Measurements from ENCODE around the gene SMURF1. TPM values are rescaled to one million over a fixed set of nuclear protein-coding genes. Genes with fewer than 3 reads are reported as not detected.

SMURF1 gene
- total and polyA plus RNA-seq, 4 donors, result 2.9 to 16.8 (median 5.9) TPM

DNA sequence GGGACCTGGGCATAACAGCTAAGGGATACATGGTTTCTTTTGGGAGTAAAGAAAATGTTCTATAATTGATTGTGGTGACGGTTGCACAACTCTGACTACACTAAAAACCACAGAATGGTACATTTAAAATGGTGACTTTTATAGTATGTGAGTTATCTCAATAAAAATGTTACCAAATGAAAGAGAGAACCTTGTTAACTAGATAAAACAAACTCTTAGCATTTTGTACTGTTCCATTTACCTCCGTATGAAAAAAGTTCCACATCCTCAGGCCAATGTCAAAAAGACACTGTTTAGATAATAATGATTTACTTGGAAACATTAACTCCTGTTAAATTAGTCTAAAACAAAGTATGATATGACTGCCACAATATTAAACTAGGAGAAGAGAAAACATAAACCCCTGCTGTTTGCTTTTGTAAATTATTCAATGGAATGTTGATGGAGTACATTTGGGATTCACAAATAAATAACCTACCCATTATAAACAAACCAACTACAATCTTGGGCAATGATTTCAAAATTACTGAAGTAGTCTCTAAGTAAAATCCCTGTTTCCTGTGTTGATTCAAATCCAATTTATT lies 60.7 kb downstream of the SMURF1 start:
- TF ChIP-seq JUND (IDR thresholded peaks at IDR 0.05) (no peak), GABPA (IDR thresholded peaks at IDR 0.05 in 1 of 2, conservative IDR thresholded peaks at IDR 0.05 in 1 of 2) (no peak), SP1 (IDR thresholded peaks at IDR 0.05) (no peak), HNF4G (IDR thresholded peaks at IDR 0.05) (no peak)
- Histone ChIP-seq H3K4me1 (ENCODE audit: control insufficient read depth in 4 of 4, insufficient read depth in 4 of 4, low read length in 3 of 4) (peaks cover 3 to 14% (median 6%) of the 10 kb centered on the region in 4 donors), H3K9ac (ENCODE audit: low read depth in 1 of 2, low read length in 2 of 2) (no peak overlapping the region), H3K27me3 (ENCODE audit: control insufficient read depth in 4 of 4, insufficient read depth in 4 of 4, low read length in 3 of 4) (no peaks in the 10 kb centered on the region), H3K27ac (ENCODE audit: low read depth in 1 of 2, low read length in 2 of 2) (no peak overlapping the region), H3K36me3 (ENCODE audit: control insufficient read depth in 4 of 4, insufficient read depth in 3 of 4, low read depth in 1 of 4, low read length in 3 of 4) (no peaks in the 10 kb centered on the region), H3K9me3 (ENCODE audit: control insufficient read depth in 4 of 4, low read length in 3 of 4) (no peaks in the 10 kb centered on the region), H3K4me3 (ENCODE audit: low read depth in 1 of 3, low read length in 3 of 3) (no peak overlapping the region)
- DNase-seq (ENCODE audit: low spot score), result no peak
- WGBS, result 51% methylated on average over 2 of the region's 2 CpGs

DNA sequence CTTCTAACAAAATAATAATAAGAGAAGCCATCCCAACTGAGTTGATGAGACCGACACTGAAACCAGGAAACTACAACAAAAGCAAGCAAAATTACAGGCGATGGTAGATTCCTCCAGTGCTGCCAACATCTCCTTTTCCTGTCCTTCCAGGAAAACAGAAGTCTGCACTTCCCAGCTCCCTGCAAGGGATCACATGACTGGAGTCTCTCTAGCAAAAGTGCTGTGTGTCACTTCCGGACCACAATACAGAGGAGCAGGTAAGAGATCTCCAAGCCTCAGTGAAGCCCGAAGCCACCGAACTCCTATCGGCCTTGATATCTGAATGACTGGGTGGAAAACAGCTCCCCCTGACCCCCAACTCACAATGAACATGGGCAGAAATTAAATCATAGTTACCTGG lies 63.2 kb downstream of the SMURF1 start:
- DNase-seq (ENCODE audit: low spot score), result no peak
- H3K36me3 ChIP-seq (ENCODE audit: control insufficient read depth in 4 of 4, insufficient read depth in 3 of 4, low read depth in 1 of 4, low read length in 3 of 4), result peaks cover 0 to 4% (median 0%) of the 10 kb centered on the region in 4 donors
- H3K4me3 ChIP-seq (ENCODE audit: low read depth in 1 of 3, low read length in 3 of 3), result no peak overlapping the region
- no peaks in the 10 kb centered on the region for H3K9me3 ChIP-seq (ENCODE audit: control insufficient read depth in 4 of 4, low read length in 3 of 4)
- TF ChIP-seq HNF4G (IDR thresholded peaks at IDR 0.05), result no peak
- no peak for TF ChIP-seq HNF4A (conservative IDR thresholded peaks at IDR 0.05)
- no peak for TF ChIP-seq FOXA2 (IDR thresholded peaks at IDR 0.05)
- TF ChIP-seq, protein P1, sequence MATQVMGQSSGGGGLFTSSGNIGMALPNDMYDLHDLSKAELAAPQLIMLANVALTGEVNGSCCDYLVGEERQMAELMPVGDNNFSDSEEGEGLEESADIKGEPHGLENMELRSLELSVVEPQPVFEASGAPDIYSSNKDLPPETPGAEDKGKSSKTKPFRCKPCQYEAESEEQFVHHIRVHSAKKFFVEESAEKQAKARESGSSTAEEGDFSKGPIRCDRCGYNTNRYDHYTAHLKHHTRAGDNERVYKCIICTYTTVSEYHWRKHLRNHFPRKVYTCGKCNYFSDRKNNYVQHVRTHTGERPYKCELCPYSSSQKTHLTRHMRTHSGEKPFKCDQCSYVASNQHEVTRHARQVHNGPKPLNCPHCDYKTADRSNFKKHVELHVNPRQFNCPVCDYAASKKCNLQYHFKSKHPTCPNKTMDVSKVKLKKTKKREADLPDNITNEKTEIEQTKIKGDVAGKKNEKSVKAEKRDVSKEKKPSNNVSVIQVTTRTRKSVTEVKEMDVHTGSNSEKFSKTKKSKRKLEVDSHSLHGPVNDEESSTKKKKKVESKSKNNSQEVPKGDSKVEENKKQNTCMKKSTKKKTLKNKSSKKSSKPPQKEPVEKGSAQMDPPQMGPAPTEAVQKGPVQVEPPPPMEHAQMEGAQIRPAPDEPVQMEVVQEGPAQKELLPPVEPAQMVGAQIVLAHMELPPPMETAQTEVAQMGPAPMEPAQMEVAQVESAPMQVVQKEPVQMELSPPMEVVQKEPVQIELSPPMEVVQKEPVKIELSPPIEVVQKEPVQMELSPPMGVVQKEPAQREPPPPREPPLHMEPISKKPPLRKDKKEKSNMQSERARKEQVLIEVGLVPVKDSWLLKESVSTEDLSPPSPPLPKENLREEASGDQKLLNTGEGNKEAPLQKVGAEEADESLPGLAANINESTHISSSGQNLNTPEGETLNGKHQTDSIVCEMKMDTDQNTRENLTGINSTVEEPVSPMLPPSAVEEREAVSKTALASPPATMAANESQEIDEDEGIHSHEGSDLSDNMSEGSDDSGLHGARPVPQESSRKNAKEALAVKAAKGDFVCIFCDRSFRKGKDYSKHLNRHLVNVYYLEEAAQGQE (IDR thresholded peaks at IDR 0.05), result no peak
- TF ChIP-seq, protein P2, sequence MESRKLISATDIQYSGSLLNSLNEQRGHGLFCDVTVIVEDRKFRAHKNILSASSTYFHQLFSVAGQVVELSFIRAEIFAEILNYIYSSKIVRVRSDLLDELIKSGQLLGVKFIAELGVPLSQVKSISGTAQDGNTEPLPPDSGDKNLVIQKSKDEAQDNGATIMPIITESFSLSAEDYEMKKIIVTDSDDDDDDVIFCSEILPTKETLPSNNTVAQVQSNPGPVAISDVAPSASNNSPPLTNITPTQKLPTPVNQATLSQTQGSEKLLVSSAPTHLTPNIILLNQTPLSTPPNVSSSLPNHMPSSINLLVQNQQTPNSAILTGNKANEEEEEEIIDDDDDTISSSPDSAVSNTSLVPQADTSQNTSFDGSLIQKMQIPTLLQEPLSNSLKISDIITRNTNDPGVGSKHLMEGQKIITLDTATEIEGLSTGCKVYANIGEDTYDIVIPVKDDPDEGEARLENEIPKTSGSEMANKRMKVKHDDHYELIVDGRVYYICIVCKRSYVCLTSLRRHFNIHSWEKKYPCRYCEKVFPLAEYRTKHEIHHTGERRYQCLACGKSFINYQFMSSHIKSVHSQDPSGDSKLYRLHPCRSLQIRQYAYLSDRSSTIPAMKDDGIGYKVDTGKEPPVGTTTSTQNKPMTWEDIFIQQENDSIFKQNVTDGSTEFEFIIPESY (IDR thresholded peaks at IDR 0.05), result no peak
- TF ChIP-seq FOXA1 (IDR thresholded peaks at IDR 0.05), result no peak
- TF ChIP-seq TAF1 (conservative IDR thresholded peaks at IDR 0.05), result no peak
- TF ChIP-seq NR2F2 (IDR thresholded peaks at IDR 0.05), result no peak
- TF ChIP-seq, protein P3, sequence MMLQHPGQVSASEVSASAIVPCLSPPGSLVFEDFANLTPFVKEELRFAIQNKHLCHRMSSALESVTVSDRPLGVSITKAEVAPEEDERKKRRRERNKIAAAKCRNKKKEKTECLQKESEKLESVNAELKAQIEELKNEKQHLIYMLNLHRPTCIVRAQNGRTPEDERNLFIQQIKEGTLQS (IDR thresholded peaks at IDR 0.05), result no peak
- TF ChIP-seq, protein P4, sequence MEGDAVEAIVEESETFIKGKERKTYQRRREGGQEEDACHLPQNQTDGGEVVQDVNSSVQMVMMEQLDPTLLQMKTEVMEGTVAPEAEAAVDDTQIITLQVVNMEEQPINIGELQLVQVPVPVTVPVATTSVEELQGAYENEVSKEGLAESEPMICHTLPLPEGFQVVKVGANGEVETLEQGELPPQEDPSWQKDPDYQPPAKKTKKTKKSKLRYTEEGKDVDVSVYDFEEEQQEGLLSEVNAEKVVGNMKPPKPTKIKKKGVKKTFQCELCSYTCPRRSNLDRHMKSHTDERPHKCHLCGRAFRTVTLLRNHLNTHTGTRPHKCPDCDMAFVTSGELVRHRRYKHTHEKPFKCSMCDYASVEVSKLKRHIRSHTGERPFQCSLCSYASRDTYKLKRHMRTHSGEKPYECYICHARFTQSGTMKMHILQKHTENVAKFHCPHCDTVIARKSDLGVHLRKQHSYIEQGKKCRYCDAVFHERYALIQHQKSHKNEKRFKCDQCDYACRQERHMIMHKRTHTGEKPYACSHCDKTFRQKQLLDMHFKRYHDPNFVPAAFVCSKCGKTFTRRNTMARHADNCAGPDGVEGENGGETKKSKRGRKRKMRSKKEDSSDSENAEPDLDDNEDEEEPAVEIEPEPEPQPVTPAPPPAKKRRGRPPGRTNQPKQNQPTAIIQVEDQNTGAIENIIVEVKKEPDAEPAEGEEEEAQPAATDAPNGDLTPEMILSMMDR (IDR thresholded peaks at IDR 0.05; ENCODE audit: low read depth, low read length, missing input control), result no peak
- no peak for TF ChIP-seq JUND (IDR thresholded peaks at IDR 0.05)
- TF ChIP-seq, protein P5, sequence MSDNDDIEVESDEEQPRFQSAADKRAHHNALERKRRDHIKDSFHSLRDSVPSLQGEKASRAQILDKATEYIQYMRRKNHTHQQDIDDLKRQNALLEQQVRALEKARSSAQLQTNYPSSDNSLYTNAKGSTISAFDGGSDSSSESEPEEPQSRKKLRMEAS (IDR thresholded peaks at IDR 0.05), result no peak
- no peak for TF ChIP-seq RAD21 (IDR thresholded peaks at IDR 0.05)
- TF ChIP-seq GABPA (IDR thresholded peaks at IDR 0.05 in 1 of 2, conservative IDR thresholded peaks at IDR 0.05 in 1 of 2), result no peak
- TF ChIP-seq RXRA (IDR thresholded peaks at IDR 0.05), result no peak
- no peak for TF ChIP-seq EGR1 (IDR thresholded peaks at IDR 0.05; ENCODE audit: low read depth in 2 of 2)
- no peak for TF ChIP-seq SP1 (IDR thresholded peaks at IDR 0.05)
- TF ChIP-seq YY1 (IDR thresholded peaks at IDR 0.05), result no peak
- WGBS, result 83% methylated on average over 6 of the region's 6 CpGs
- H3K9ac ChIP-seq (ENCODE audit: low read depth in 1 of 2, low read length in 2 of 2), result no peak overlapping the region
- H3K27me3 ChIP-seq (ENCODE audit: control insufficient read depth in 4 of 4, insufficient read depth in 4 of 4, low read length in 3 of 4), result no peaks in the 10 kb centered on the region
- H3K4me1 ChIP-seq (ENCODE audit: control insufficient read depth in 4 of 4, insufficient read depth in 4 of 4, low read length in 3 of 4), result peaks cover 3 to 13% (median 5%) of the 10 kb centered on the region in 4 donors
- no peak overlapping the region for H3K27ac ChIP-seq (ENCODE audit: low read depth in 1 of 2, low read length in 2 of 2)
